ENCODE results near the gene RNASEH2B.

Gene RNASEH2B

DNA sequence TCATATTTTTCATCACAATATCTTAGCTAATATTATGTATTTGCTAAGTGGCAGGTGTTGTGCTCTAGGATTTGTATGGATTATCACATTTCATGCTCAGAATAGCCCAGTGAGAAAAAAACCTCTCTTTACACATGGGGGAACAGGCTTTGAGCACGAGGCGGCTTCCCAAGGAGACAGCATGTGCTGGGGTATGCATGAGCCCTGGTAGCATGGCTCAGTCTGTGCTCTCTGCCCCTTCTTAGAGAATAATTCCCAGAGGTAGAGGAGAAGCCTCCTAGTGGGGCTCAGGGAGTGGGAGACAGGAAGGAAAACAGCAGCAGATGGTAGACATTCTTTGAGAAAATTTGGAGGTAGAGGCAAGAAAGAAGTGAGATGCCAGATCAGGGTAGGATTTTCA lies 31.6 kb downstream of the RNASEH2B start:
- no peak for DNase-seq (ENCODE audit: low read depth)

DNA sequence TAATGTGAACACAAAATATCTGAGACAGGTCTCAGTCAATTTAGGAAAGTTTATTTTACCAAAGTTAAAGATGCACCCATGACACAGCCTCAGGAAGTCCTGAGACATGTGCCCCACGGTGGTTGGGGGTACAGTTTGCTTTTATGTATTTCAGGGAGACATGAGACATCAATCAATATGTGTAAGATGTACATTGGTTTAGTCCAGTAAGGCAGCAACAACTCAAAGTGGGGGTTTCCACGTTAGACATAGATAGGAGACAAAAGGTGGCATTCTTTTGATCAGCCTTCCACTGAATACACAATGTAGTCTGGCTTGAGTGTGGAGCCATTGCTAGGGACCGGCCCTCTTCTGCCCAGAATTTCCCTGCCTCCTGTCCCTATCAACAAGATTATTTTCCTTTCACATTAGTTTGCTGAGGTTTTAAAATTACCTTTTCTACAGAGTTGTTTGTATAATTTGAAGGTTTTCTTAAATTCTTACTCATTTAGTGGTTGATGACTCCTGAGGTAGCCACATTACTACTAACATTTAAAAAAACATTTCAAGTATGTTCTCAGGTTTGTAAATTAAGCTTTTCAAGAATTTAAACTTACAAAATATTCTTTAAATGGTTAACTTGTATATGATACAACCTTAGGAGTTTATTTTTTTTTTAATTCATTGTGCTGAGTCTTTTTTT lies 33.2 kb downstream of the RNASEH2B start:
- DNase-seq (ENCODE audit: low read depth), result no peak

- DNase-seq (ENCODE audit: low read depth), result no peak
These were observed 36.1 kb downstream of the RNASEH2B start for GRCh38 chr13:50945669-50946068.

GRCh38 chr13:50948601-50949000 lies 39.0 kb downstream of the RNASEH2B start:
- no peak for DNase-seq (ENCODE audit: low read depth)

DNA sequence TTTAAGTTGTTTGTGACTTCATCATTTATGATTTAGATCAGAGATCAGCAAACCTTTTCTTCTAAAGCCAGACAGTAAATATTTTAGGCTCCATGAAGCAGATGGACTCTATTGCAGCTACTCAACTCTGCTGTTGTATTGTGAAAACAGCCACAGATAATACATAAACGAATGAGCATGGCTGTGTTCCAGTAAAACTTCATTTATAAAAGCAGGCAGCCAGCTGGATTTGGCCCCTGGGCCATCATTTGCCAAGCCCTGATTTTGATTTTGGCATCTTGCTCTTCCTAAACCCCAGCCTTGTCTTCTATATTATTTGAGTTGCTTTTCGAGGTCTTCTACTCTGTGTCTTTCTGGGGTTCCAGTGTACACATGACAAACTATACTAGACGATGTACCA lies 41.3 kb downstream of the RNASEH2B start:
- DNase-seq (ENCODE audit: low read depth), result no peak

GRCh38 chr13:50951366-50951765 lies 41.8 kb downstream of the RNASEH2B start:
- no peak for DNase-seq (ENCODE audit: low read depth)

DNA sequence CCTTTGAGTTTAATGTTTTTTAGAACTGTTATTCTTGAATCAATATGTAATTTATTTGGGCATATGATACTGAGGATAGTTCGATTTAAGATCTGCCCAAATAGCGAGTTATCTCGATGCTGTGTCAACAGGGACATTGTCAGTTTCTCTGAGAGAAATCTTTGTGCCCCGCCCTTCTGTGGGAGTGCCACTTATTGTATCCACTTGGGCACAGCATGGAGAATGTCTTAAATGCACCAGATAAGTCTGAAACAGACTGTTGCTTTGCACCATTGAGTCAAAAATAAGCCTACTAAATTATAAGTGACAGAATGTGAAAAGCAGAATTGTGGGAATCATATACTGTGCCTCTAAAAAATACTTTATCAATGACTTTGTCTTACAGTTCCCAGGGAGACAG lies 45.6 kb downstream of the RNASEH2B start:
- DNase-seq (ENCODE audit: low read depth), result no peak

DNA sequence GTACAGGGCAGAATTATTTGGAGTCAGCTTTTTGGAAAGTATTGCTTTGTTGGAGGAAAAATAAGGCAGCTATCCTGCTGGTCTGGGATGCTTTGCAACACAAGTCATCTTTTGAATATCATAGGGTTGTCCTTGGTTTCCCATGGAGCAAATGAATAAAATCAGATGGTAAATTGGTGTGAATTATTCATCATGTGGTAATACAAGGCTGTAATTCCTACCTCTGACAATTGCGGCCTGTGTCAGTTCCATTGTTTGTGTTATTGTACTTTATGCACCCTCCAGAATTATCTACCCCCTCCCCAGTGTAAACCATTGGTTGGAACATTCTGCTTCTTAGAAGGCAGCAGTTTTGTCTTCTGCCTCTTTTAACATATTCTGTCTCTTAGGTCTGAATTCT lies 46.2 kb downstream of the RNASEH2B start:
- DNase-seq (ENCODE audit: low read depth), result no peak

DNA sequence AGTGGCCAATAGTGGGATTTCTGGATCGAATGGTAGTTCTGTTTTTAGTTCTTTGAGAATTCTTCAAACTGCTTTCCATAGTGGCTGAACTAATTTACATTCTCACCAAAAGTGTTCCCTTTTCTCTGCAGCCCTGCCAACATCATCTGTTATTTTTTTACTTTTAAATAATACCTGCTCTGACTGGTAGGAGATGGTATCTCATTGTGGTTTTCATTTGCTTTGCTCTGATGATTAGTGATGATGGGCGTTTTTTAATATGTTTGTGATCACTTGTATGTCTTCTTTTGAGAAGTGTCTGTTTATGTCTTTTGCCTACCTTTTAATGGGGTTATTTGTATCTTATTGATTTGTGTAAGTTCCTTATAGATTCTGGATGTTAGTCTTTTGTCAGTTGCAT lies 48.0 kb downstream of the RNASEH2B start:
- DNase-seq (ENCODE audit: low read depth), result no peak

- DNase-seq (ENCODE audit: low read depth), result no peak
These were observed 60.1 kb downstream of the RNASEH2B start for GRCh38 chr13:50969691-50970090.

DNA sequence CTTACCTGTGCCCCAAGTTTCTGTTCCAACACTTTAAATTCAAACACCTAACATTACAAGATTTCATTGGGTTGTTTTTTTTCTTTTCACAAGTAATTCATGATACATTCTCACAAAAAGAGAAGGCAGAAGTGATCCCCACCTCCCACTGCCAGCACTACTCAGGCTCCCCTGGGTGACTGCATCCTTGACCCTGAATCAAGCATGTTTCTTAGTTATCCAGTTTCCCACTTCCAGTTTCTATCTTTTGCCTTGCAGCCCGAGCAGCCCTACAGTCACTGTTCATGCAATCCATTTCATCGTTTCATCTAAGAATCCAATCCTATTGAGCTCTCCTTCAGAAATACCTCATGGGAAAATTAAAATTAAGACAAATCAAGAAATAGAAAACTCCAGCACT lies 61.4 kb downstream of the RNASEH2B start:
- DNase-seq (ENCODE audit: low read depth), result no peak

DNA sequence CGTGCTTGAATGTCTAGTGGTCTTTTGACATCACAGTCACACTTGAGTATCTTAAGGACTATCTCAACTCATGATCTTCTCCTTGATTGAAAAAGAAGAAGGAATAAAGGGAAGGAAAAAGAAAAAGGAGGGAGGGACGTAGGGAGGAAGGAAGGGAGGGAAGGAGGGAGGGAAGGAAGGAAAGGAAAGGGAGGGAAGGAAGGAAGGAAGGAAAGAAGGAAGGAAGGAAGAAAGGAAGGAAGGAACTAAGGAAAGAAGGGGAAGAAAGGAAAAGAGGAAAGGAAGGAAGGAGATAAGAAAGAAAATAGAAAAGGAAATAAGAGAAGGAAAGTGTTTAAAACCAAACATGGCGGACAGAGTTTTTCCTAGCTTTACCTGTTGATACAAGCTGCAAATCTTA lies 64.7 kb downstream of the RNASEH2B start:
- no peak for DNase-seq (ENCODE audit: low read depth)

GRCh38 chr13:50979187-50979586 lies 69.6 kb downstream of the RNASEH2B start:
- DNase-seq (ENCODE audit: low read depth), result no peak

DNA sequence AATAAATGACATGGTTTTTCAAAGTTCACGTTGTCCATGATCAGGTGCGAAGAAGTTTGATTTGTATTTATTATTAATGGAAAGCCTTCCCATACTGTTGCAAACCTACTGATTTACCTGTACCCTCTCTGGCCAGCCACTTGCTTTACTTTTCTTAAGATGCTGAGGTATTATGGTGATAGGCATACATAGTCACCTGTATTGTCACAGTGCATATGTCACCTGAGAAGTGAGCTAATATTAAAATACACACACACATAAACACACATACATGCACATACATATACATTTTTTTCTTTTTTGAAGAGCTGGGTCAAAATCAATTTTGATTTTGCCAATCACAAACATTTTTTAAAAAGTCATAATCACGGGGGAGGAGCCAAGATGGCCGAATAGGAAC lies 72.1 kb downstream of the RNASEH2B start:
- no peak for DNase-seq (ENCODE audit: low read depth)

DNA sequence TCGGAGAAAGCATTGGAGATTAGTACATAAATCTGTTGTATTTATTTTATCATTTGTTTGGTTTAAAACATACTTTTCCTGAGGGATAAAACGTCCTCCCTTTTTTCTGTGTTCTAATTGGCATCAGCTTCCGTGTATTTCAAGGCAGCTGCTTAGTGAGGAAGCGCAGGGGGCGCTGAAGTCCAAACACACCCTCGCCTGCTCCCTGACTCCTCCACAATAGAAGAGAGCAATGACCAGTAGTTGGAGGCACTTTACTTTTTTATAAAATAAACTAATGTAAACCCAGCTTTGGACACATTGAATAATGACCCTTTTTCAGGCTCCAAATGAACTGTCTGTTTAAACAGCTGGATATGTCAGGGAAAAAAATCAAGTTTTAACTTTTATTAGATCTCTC lies 79.9 kb downstream of the RNASEH2B start:
- DNase-seq (ENCODE audit: low read depth), result no peak

GRCh38 chr13:50990065-50990817 lies 80.7 kb downstream of the RNASEH2B start:
- DNase-seq (ENCODE audit: low read depth), result no peak

- DNase-seq (ENCODE audit: low read depth), result no peak
These were observed 81.4 kb downstream of the RNASEH2B start for GRCh38 chr13:50990818-50991506.

DNA sequence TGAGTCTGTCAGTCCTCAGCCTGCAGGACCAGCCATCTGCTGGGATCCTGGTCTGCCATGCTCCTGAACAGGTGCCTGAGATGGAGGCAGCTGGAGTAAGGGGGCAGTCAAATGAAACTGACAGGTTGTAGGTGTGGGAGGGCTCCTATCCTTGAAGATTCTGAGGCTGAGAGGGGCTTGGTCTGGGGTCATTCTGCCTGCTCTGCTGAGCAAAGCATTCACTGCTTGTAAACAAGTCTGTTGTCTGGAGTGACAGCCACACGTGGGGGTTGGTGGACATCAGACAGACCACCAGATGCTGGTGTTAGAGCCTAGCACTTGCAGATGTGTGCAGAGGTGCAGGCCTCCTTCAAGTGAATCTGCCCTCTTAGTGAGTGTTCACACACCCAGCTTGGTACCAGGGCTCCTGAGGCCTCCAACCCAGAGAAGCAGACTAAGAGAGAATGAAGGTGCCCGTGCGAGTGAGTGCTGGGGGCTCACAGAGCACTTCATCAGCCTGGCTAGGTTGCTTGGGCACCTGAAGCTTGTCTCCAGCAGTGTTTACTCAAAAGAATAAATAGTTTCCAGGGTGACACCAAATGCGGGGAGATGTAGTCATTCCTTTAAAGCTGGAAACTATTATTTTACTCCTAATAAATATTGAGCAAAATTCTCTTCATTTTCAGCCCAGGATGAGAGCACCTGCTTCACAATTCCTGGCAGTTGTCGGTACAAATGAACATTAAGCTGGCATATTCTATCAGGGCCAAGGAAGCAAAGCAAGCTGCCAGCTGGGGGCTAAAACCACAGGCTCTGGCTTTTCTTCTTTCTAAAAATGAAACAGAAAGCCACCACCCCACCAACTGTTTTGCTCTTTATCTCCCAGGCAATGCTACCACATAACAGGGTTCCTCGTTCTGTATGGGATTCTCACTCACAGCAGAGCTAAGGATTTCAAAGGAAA lies 82.3 kb downstream of the RNASEH2B start:
- DNase-seq (ENCODE audit: low read depth), result no peak

GRCh38 chr13:50993371-50993770 lies 83.8 kb downstream of the RNASEH2B start:
- no peak for DNase-seq (ENCODE audit: low read depth)

DNA sequence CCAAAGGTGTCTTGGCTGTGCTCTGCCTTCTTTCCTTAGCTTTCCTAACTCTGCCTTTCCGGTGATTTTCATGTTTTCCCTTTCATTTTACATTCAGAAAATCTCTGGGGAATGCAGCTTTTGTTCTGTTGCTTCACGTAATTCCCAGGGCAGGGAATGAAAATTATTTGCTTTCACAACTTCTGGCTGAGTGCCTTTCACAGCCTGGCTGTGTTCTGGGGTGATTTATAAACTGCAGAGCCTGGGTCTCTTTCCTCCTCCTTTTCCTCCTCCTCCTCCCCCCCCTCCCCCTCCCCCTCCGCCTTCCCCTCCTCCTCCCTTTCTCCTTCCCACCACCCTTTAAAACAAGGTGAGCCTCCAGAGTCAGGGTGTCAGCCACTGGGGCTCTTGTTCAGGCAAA lies 84.3 kb downstream of the RNASEH2B start:
- no peak for DNase-seq (ENCODE audit: low read depth)

DNA sequence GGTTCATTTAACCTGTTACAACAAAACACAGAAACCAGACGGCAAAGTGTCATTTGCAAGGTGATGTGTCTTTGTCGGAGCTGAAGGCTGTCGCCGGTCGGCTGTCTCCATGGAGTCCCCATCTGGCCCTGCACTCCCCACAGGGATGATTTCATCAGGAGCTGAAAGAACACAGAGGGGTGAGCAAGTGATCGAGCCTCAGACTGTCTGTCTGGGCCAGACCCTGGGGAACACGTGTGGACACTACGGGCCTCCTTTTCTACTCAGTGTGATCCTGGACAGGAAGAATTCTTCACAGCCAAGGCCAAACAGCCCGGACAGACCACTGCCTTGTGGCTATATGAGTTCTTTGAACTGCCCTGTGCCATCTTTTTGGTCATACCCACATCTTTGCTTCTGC lies 85.1 kb downstream of the RNASEH2B start:
- no peak for DNase-seq (ENCODE audit: low read depth)

- DNase-seq (ENCODE audit: low read depth), result no peak
These were observed 86.3 kb downstream of the RNASEH2B start for GRCh38 chr13:50995854-50996253.

Data from activated T-helper 9 cell treated with anti-CD3 and anti-CD28 coated beads, Interleukin-2, amount 50 U/mL, for 16 hours (primary cell).